PFSK-1 (cell line): Measurements from ENCODE around the gene SEMA4B.

Experiments
- POLR2AphosphoS5 ChIP-seq: IDR thresholded peaks from 2 replicates; pipeline ENCODE4 v1.6.1; 2012; ENCODE audit warnings: low read depth, mild to moderate bottlenecking, control low read depth, low read length, moderate library complexity
- REST ChIP-seq, 2 experiments: IDR thresholded peaks; 2 replicates each; pipeline versions ENCODE4 v1.6.1 to v1.8.0; 2011 to 2012; ENCODE audit warnings: low read depth in 2 of 2, low read length in 2 of 2, control low read depth in 1 of 2, inconsistent platforms in 1 of 2, mild to moderate bottlenecking in 1 of 2, moderate library complexity in 1 of 2; ENCODE audit not compliant: insufficient read depth in 1 of 2
- SIN3A ChIP-seq: IDR thresholded peaks from 2 replicates; pipeline ENCODE4 v1.6.1; 2012; ENCODE audit warnings: mild to moderate bottlenecking, low read length, moderate library complexity, borderline replicate concordance; ENCODE audit not compliant: insufficient read depth
- TAF1 ChIP-seq: IDR thresholded peaks from 2 replicates; pipeline ENCODE4 v1.6.1; 2012; ENCODE audit warnings: low read length, control low read depth, borderline replicate concordance; ENCODE audit not compliant: insufficient read depth

GRCh38 chr15:90240856-90241255, 39.7 kb downstream of the SEMA4B start:
- TF ChIP-seq POLR2AphosphoS5 (no peak), REST (IDR thresholded peaks at IDR 0.05; ENCODE audit: insufficient read depth in 1 of 2, low read depth in 2 of 2, low read length in 2 of 2) (no peak), SIN3A (no peak), TAF1 (no peak)
